Measurements from ENCODE around the gene PIK3IP1.

The PIK3IP1 gene

GRCh38 chr22:31243339-31244045, 48.8 kb downstream of the PIK3IP1 start:
- TF ChIP-seq CTCF (IDR thresholded peaks at IDR 0.05; ENCODE audit: low read depth, low read length, poor library complexity, severe bottlenecking): no peak
- no peak for TF ChIP-seq EZH2phosphoT487 (IDR thresholded peaks at IDR 0.05; ENCODE audit: borderline replicate concordance, low read length)
- Histone ChIP-seq H3K79me2 (ENCODE audit: control insufficient read depth, low read length) (peaks cover 40% of the 10 kb centered on the region), H3K9me2 (replicated peaks; ENCODE audit: control insufficient read depth, low read length) (no peaks in the 10 kb centered on the region), H4K20me1 (ENCODE audit: control insufficient read depth, insufficient read depth, low read depth, low read length) (0 out of 2 replicates have a peak, but pooled peaks cover 3% of the 10 kb centered on the region), H3F3A (ENCODE audit: control insufficient read depth, insufficient read depth) (no peaks in the 10 kb centered on the region), H3K9me3 (ENCODE audit: control insufficient read depth, insufficient read depth, low read length) (no peaks in the 10 kb centered on the region), H3K4me3 (ENCODE audit: low read length) (no peak overlapping the region), H3K4me1 (ENCODE audit: control insufficient read depth, low read length) (no peaks in the 10 kb centered on the region), H3K27ac (ENCODE audit: low read depth, low read length) (no peak overlapping the region), H3K4me2 (ENCODE audit: low read length) (no peak overlapping the region), H3K36me3 (ENCODE audit: control insufficient read depth, low read length) (peaks cover 19% of the 10 kb centered on the region; the same call in 1 of the 2 replicates), H3K27me3 (ENCODE audit: control insufficient read depth, low read length) (no peaks in the 10 kb centered on the region)

GRCh38 chr22:31241936-31242335, 50.4 kb downstream of the PIK3IP1 start:
- Histone ChIP-seq H3K4me2 (ENCODE audit: low read length) (no peak overlapping the region), H3K9me3 (ENCODE audit: control insufficient read depth, insufficient read depth, low read length) (no peaks in the 10 kb centered on the region), H3K4me1 (ENCODE audit: control insufficient read depth, low read length) (no peaks in the 10 kb centered on the region), H3K79me2 (ENCODE audit: control insufficient read depth, low read length) (peaks cover 44% of the 10 kb centered on the region), H4K20me1 (ENCODE audit: control insufficient read depth, insufficient read depth, low read depth, low read length) (0 out of 2 replicates have a peak, but pooled peaks cover 3% of the 10 kb centered on the region), H3K4me3 (ENCODE audit: low read length) (no peak overlapping the region), H3K27me3 (ENCODE audit: control insufficient read depth, low read length) (no peaks in the 10 kb centered on the region), H3F3A (ENCODE audit: control insufficient read depth, insufficient read depth) (no peaks in the 10 kb centered on the region), H3K27ac (ENCODE audit: low read depth, low read length) (no peak overlapping the region), H3K36me3 (ENCODE audit: control insufficient read depth, low read length) (peaks cover 19% of the 10 kb centered on the region; the same call in 1 of the 2 replicates), H3K9me2 (replicated peaks; ENCODE audit: control insufficient read depth, low read length) (no peaks in the 10 kb centered on the region)
- TF ChIP-seq CTCF (IDR thresholded peaks at IDR 0.05; ENCODE audit: low read depth, low read length, poor library complexity, severe bottlenecking) (no peak), EZH2phosphoT487 (IDR thresholded peaks at IDR 0.05; ENCODE audit: borderline replicate concordance, low read length) (no peak)

- Histone ChIP-seq H3K36me3 (ENCODE audit: control insufficient read depth, low read length) (peaks cover 19% of the 10 kb centered on the region; the same call in 1 of the 2 replicates), H3K9me3 (ENCODE audit: control insufficient read depth, insufficient read depth, low read length) (no peaks in the 10 kb centered on the region), H3K9me2 (replicated peaks; ENCODE audit: control insufficient read depth, low read length) (no peaks in the 10 kb centered on the region), H3K4me3 (ENCODE audit: low read length) (no peak overlapping the region), H4K20me1 (ENCODE audit: control insufficient read depth, insufficient read depth, low read depth, low read length) (0 out of 2 replicates have a peak, but pooled peaks cover 3% of the 10 kb centered on the region), H3K4me2 (ENCODE audit: low read length) (no peak overlapping the region), H3K79me2 (ENCODE audit: control insufficient read depth, low read length) (peaks cover 44% of the 10 kb centered on the region), H3K27ac (ENCODE audit: low read depth, low read length) (no peak overlapping the region), H3F3A (ENCODE audit: control insufficient read depth, insufficient read depth) (no peaks in the 10 kb centered on the region), H3K27me3 (ENCODE audit: control insufficient read depth, low read length) (no peaks in the 10 kb centered on the region), H3K4me1 (ENCODE audit: control insufficient read depth, low read length) (no peaks in the 10 kb centered on the region)
- TF ChIP-seq CTCF (IDR thresholded peaks at IDR 0.05; ENCODE audit: low read depth, low read length, poor library complexity, severe bottlenecking) (no peak), EZH2phosphoT487 (IDR thresholded peaks at IDR 0.05; ENCODE audit: borderline replicate concordance, low read length) (no peak)
Observed at GRCh38 chr22:31241200-31241599, 51.1 kb downstream of the PIK3IP1 start.
